HT-29 (cell line): ENCODE results near the gene IL15RA. TPM values are rescaled to one million over a fixed set of nuclear protein-coding genes. Genes with fewer than 3 reads are reported as not detected.
"Not testable (repeated sequence)": the region's sequence is repeated elsewhere in the genome, so short reads cannot be mapped to it uniquely, and the experiment has no call there.

Experiments
- DNase-seq: peaks from one replicate; pipeline ENCODE4 v3.0.0-alpha.2; 2015; ENCODE audit warnings: low spot score
- total RNA-seq: library from RNA; depleted of rRNA; stranded (reverse); fragments of >200 nt; shearing (Covaris generic); gene quantifications from 2 replicates; pipeline ENCODE4 v1.2.3, GENCODE V29; 2014

IL15RA gene
- total RNA-seq, 1 experiment from 2014 or later: 12.4 TPM

DNA sequence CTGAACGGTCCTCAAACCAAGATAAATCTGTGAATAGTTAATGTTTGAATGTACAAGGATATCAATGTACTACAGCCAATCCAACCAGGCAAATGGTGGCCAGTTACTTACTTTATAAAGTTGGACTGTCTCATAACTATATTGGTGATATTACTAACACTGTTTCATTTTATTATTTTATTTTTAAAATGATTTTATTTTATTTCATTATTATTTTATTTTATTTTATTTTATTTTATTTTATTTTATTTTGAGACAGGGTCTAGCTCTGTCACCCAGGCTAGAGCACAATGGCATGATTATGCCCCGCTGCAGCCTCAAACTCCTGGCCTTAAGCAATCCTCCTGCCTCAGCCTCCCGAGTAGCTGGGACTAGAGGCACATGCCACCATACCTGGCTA is 6.8 kb downstream of the IL15RA start:
- no peak for DNase-seq

DNA sequence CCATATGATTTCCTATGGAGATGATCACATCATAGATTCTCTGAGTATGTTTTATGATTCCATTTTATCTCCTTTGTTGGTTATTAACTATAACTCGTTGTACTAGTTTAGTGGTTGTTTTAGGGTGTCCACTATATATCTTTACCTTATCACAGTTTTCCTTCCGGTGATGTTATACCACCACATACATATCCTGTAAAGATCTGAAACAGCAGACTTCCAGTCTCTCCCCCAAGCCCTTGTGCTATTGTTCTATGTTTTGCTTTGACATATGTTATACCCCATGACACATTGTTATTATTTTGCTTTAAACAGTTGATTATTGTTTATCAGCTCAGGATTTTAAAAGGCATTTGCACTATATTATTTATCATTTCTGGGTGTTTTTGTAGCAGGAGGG is 7.3 kb downstream of the IL15RA start:
- DNase-seq: no peak

- no peak for DNase-seq
Measured at GRCh38 chr10:5968681-5969453, 8.5 kb downstream of the IL15RA start.

DNA sequence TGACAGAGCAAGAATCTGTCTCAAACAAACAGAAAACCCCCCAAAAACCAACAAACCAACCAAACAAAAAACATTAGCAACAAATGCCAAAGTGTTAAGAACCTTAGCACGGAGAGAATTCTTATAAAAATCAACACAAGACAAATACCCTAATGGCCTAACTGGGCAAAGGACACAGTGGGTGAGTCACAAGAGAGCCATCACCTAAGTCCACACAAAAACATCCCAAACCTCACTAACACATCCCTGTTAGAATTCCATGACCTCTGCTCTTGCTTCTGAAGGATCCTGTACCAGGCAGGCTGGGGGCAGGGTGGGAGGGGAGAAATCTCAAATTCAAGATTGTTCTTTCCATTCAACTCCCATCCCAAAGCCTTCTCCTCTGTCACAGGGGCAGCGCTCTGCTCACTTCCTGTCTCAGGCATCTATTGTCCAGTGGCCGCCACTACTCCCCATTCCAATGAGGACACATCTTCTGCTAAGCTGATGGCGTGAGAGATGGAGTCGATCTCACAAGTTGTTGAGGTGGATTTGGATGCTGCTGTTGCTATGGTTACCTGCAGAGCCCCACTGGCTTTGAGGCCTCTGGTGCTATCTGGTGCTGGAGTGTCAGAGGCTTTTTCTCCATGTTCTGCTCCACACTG is 9.2 kb downstream of the IL15RA start:
- no peak for DNase-seq

DNA sequence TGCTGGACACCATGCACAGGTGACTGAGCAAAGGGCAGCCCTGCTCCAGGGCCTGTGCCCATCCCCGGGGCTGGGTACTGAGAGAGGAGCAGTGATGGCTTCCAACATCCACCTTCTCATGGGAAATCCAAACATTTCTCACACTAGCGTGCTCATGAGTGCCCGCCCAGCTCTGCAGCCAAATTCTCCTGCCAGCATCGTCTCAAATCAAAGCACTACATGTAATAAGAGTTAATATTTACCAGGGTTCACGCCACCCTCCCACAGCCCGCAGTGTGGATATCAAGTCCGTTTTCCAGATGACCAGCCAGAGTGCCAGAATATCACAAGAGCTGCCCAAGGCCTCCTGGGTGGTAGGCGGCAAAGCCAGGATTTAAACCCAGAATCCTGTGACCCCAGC is 12.1 kb downstream of the IL15RA start:
- DNase-seq: peak; percentile 34

GRCh38 chr10:5964736-5965135 is 12.6 kb downstream of the IL15RA start:
- DNase-seq: no peak

DNA sequence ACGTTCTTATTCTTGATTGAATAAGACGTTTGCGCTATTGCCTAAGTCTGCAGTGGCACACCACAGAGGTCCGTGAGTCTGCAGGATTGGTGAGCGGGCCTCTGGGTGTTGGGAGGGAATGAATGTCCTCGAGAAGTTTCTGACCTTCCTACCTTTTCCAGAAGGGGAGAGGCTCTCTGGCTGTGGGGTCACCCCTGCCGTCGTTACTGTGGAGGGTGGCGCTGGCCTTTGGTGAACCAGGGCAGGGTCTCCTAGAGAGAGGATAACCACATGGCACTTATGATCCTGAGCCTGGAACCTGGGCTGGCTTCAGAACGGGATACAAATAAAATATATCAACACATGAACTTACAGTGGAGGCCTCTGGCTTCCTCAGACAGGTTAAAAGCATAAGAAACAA is 13.8 kb downstream of the IL15RA start:
- DNase-seq: no peak

- no peak for DNase-seq
Measured at GRCh38 chr10:5963071-5963470, 14.3 kb downstream of the IL15RA start.

DNA sequence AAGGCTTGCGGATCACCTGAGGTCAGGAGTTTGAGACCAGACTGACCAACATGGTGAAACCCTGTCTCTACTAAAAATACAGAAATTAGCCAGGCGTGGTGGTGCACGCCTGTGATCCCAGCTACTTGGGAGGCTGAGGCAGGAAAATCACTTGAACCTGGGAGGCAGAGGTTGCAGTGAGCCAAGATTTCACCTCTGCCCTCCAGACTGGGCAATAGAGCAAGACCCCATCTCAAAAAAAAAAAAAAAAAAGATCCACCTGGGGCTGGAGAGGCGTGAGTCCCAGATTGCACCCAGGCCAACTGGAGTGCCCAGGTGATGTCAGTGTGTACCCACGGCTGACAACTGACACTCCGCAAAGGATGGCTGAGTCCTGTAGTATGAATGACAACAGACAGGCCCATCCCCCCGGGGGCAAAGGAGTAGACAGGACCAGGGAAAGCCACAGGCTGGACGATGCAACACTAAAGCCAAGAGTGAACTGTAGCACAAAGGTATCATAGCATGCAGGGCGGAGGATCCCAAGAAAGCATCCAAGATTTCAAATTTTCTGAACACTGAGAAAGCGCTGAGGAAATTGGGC is 14.9 kb downstream of the IL15RA start:
- not testable (repeated sequence) for DNase-seq

DNA sequence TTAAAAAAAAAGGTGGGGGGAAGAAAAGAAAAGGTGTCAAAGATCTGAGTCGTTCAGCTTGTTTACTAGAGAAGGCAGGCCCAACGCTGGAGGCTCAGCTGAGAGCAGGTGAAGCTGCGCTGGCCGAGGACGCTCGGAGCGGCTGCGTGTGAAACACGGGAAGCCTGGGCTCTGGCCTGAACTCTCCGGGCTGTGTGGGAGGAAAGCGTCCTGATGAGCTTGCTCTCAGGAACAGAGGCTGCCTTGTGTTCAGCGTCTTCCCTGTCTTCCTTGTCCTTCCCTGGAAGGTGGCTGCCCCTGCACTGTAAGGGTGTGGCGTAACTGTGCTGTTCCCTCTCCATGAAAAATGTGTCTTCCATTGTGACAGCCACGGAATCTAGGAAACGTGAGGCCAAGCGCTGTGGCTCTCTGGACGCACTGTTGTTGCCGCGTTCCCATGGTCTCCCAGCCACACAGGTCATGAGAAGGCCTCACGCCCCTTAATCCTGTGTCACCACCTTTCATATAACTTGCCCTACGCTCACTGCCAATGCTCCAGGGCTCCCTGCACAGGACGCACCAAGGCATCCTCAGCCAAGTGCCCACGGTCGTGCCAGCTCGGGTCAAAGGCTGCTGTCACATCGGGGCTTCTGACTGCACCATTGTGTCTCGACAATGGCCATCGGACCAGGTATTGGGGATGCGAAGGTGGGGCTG is 15.8 kb downstream of the IL15RA start:
- no peak for DNase-seq

GRCh38 chr10:5960973-5961275 is 16.4 kb downstream of the IL15RA start:
- not testable (repeated sequence) for DNase-seq

DNA sequence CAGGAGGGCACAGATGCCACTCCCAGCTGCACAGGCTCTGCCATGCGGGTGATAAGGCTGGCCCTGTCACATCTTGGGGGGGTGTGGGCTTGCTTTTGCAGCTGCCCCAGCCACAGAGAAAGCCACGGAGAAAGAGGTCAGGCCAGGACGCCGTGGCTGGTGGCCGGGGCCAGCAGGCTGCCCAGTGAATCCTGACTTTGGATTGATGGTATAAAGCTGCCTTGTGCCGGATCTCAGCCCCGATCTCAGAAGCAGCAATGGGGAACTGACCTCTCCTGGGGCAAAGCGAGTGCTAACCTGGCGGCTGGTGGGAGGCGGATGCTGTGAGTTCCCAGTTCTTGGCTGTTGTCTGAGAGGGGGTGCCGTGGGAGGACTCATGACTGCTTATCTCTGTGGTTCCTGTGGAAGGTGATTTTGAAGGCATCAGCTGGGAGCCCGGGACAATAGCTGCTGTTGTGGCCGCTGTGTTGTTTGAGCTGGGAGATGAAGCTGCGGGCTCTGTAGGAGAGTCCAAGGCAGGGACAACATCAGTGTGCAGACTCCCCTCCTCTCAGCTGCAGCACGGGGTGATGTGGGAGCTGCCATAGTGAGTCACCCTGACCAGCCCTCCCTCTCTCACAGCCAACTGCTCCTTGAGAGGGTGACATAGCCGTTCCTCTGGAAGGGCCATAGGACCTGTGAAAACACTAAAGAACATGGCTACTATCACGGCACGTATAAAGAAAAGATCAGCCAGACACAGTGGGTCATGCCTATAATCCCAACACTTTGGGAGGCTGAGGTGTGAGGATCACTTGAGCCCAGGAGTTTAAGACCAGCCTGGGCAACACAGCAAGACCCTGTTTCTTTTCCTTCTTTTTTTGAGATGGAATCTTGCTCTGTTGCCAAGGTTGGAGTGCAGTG is 17.0 kb downstream of the IL15RA start:
- DNase-seq: no peak

DNA sequence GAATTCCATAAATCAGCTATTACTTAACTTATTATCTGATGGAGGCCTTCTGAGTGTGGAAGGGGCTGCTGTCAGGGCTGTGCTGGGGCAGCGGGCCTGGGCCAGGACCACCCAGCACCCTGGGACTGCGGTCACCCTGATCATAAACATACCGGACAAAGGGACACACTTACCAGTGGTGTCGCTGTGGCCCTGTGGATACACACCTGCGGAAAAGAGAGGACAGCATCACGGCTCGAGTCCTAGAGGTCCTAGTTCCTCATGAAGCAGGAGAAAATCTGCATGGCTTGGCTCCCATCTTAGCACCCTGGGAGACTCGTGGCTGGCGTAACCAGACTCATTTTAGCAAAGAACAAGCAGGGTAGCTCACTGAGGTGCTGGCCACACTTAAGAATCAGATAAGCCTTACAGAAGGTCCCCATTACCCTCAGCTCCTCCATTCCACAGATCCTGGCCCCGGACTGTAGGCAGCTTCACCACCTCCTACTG is 17.7 kb downstream of the IL15RA start:
- no peak for DNase-seq

GRCh38 chr10:5959142-5959541 is 18.2 kb downstream of the IL15RA start:
- DNase-seq: no peak

DNA sequence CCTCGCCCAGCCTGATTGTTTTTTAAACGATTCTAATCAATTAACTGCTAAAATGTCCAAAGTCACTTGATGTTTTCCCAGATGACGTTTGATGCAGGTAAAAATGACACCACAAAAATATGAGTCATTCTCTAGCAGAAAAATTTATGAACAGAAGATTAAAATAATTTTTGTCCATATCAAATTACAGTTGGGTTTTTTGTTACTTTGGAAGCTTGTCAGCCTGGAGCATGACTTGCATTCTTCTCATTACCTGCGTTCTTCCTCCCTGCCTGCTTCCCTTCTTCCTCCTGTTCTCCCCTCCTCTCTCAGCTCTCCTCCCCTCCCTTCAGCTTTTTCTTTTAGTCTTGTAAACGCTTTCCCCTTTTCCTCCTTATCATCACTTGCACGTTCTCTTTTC is 18.7 kb downstream of the IL15RA start:
- no peak for DNase-seq

- DNase-seq: no peak
Measured at GRCh38 chr10:5958077-5958476, 19.3 kb downstream of the IL15RA start.

DNA sequence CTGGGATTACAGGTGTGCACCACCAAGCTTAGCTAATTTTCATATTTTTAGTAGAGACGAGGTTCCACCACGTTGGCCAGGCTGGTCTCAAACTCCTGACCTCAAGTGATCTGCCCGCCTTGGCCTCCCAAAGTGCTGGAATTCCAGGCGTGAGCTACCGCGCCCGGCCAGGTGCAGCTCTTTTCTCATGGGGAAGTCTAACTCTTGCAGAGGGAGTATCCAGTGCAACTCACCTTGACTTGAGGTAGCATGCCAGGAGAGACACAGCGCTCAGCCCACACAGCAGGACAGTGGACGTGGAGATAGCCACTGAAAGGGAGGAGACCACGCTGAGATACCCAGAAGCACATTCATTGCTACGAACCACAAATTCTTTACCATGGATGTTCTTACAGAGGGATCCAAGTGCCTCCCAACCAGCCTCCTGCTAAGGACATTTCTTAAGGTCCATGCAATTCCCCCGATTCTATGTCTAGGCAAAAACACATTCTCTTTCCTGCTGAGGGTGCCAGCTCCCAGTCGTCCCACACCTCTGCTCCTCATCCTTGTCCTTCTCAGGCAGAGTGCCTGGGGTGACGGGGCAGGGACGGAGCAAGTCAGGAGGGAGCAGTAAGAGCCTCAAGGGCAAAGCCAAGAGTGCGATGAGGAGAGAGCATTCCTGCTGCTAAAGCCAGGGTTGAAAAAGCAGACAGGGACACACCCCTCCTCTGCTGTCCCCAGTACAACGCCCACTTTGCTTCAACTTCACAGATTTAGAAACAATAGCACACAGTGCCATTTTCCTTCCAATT is 21.0 kb downstream of the IL15RA start:
- no peak for DNase-seq

GRCh38 chr10:5953676-5954075 is 23.7 kb downstream of the IL15RA start:
- no peak for DNase-seq

- no peak for DNase-seq
Measured at GRCh38 chr10:5952731-5953385, 24.5 kb downstream of the IL15RA start.
